OCI-LY7 (cell line): ENCODE measurements around the gene CUX1. TPM values are rescaled to one million over a fixed set of nuclear protein-coding genes. Genes with fewer than 3 reads are reported as not detected.

Source experiments
- BruUV-seq: library from RNA; stranded (reverse); fragments of 400-500 nt; replicated peaks from 2 replicates; lab custom pipeline; 2021; lab: Mats Ljungman, UMichigan
- CTCF ChIA-PET: fragments of 300-600 bp; sonication (Branson Sonifier 250); formaldehyde crosslinking; loops from one replicate; lab custom pipeline; 2022; ENCODE audit warnings: antibody characterized with exemption; ENCODE audit not compliant: unreplicated experiment; lab: Charles Lee
- POLR2A ChIA-PET: fragments of 300-600 bp; sonication (Branson Sonifier 250); formaldehyde crosslinking; loops from one replicate; lab custom pipeline; 2022; ENCODE audit warnings: antibody characterized with exemption; lab: Charles Lee
- DNase-seq: peaks from one replicate; pipeline ENCODE4 v3.0.0-alpha.2; 2015; ENCODE audit warnings: low spot score
- H2AFZ ChIP-seq: fragments of 200-600 bp; sonication (generic), shearing (Covaris generic); 2 replicates; pipeline ENCODE4 v1.6.1; 2014; ENCODE audit warnings: mild to moderate bottlenecking, antibody characterized with exemption, low read length, moderate library complexity
- H3K27ac ChIP-seq: fragments of 200-600 bp; sonication (generic); 2 replicates; pipeline ENCODE4 v1.5.1; 2014; ENCODE audit warnings: mixed run types, low read depth, mild to moderate bottlenecking, moderate library complexity, low read length, inconsistent platforms; ENCODE audit not compliant: poor library complexity, severe bottlenecking
- H3K36me3 ChIP-seq: fragments of 200-600 bp; sonication (generic); 2 replicates; pipeline ENCODE4 v1.6.1; 2014; ENCODE audit warnings: mild to moderate bottlenecking, antibody characterized with exemption, low read length, moderate library complexity, mixed read lengths; ENCODE audit not compliant: insufficient read depth
- H3K4me1 ChIP-seq: fragments of 200-600 bp; sonication (generic); 2 replicates; pipeline ENCODE4 v1.5.1; 2014; ENCODE audit warnings: mild to moderate bottlenecking, low read length; ENCODE audit not compliant: insufficient read depth, poor library complexity, severe bottlenecking
- H3K4me2 ChIP-seq: fragments of 200-600 bp; sonication (generic); 2 replicates; pipeline ENCODE4 v1.6.1; 2014; ENCODE audit warnings: mild to moderate bottlenecking, low read length
- H3K4me3 ChIP-seq: fragments of 200-600 bp; sonication (generic); 2 replicates; pipeline ENCODE4 v1.5.1; 2014; ENCODE audit warnings: mild to moderate bottlenecking, low read depth, low read length; ENCODE audit not compliant: poor library complexity, severe bottlenecking
- H3K79me2 ChIP-seq: fragments of 200-600 bp; sonication (generic); 2 replicates; pipeline ENCODE4 v1.6.1; 2016; ENCODE audit warnings: low read depth, mild to moderate bottlenecking, low read length, moderate library complexity, mixed read lengths; ENCODE audit not compliant: insufficient read depth
- H3K9me2 ChIP-seq: fragments of 200-600 bp; sonication (generic); 2 replicates; pipeline ENCODE4 v1.6.1; 2016; ENCODE audit warnings: mild to moderate bottlenecking, low read length, mixed read lengths; ENCODE audit not compliant: insufficient read depth
- H3K9me3 ChIP-seq: fragments of 200-600 bp; sonication (generic); 2 replicates; pipeline ENCODE4 v1.6.1; 2014; ENCODE audit warnings: mild to moderate bottlenecking, mixed run types, low read length, mixed read lengths
- H4K20me1 ChIP-seq: fragments of 200-600 bp; sonication (generic); 2 replicates; pipeline ENCODE4 v1.6.1; 2014; ENCODE audit warnings: mild to moderate bottlenecking, antibody characterized with exemption, low read length, moderate library complexity, mixed read lengths; ENCODE audit not compliant: insufficient read depth
- CTCF ChIP-seq: fragments of 200-600 bp; sonication (generic); conservative IDR thresholded peaks from 2 replicates; pipeline ENCODE4 v1.5.1; 2014; ENCODE audit warnings: mild to moderate bottlenecking, antibody characterized with exemption, low read length, moderate library complexity, mixed read lengths
- EZH2phosphoT487 ChIP-seq: fragments of 200-600 bp; sonication (generic); IDR thresholded peaks from 2 replicates; pipeline ENCODE4 v1.6.1; 2018; ENCODE audit warnings: low read depth, borderline replicate concordance, mild to moderate bottlenecking, mixed run types, antibody characterized with exemption, low read length, moderate library complexity, mixed read lengths
- intact Hi-C: fragments of 100-400 bp; cut with micrococcal nuclease; formaldehyde crosslinking; loops from one replicate; pipeline ENCODE4 v1.10.0; 2022; ENCODE audit not compliant: unreplicated experiment
- total RNA-seq, 2 experiments: library from RNA; depleted of rRNA in 1 of 2; stranded (reverse); fragments of >200 nt in 1 of 2; shearing (Covaris generic) in 1 of 2; gene quantifications; 2 replicates each; pipeline ENCODE4 v1.2.3, GENCODE V29; 2014 to 2022

CUX1 gene
- total RNA-seq, 2 experiments from 2014 or later = 143 to 199 TPM

GRCh38 chr7:102156867-102157266 is 339.4 kb downstream of the CUX1 start:
- no peak overlapping the region for H2AFZ ChIP-seq
- H3K9me3 ChIP-seq = no peaks in the 10 kb centered on the region
- H3K27ac ChIP-seq = no peak overlapping the region
- H3K9me2 ChIP-seq = no peaks in the 10 kb centered on the region
- no peak overlapping the region for H3K4me3 ChIP-seq
- no peaks in the 10 kb centered on the region for H3K79me2 ChIP-seq
- ChIA-PET POLR2A (no interaction called here), CTCF (no interaction called here)
- intact Hi-C loops = no loop called here
- H3K4me2 ChIP-seq = no peak overlapping the region
- H4K20me1 ChIP-seq = no peaks in the 10 kb centered on the region
- DNase-seq = no peak
- TF ChIP-seq CTCF (no peak), EZH2phosphoT487 (no peak)
- peaks cover 87% of the 10 kb centered on the region for H3K36me3 ChIP-seq
- no peaks in the 10 kb centered on the region for H3K4me1 ChIP-seq
- no TSS peak for BruUV-seq

- CTCF ChIA-PET = no interaction called here
- TF ChIP-seq EZH2phosphoT487 (no peak), CTCF (no peak)
- no peaks in the 10 kb centered on the region for H3K4me1 ChIP-seq
- no peaks in the 10 kb centered on the region for H4K20me1 ChIP-seq
- BruUV-seq = no TSS peak
- no peak overlapping the region for H3K4me2 ChIP-seq
- no peaks in the 10 kb centered on the region for H3K79me2 ChIP-seq
- H2AFZ ChIP-seq = no peak overlapping the region
- H3K36me3 ChIP-seq = peaks cover 91% of the 10 kb centered on the region
- no peaks in the 10 kb centered on the region for H3K9me2 ChIP-seq
- no peak overlapping the region for H3K4me3 ChIP-seq
- no peak for DNase-seq
- POLR2A ChIA-PET = interaction anchor here (0.6 to 0.7 kb wide), 3 partner anchors 20 to 73 kb away, joined by 3 to 5 read pairs (median 5); no protein-coding TSS in a partner anchor
- no peaks in the 10 kb centered on the region for H3K9me3 ChIP-seq
- no peak overlapping the region for H3K27ac ChIP-seq
- intact Hi-C loops = no loop called here
Measured at GRCh38 chr7:102165136-102165535, 347.7 kb downstream of the CUX1 start.

- Histone ChIP-seq H3K79me2 (no peaks in the 10 kb centered on the region), H3K36me3 (peaks cover 92% of the 10 kb centered on the region), H3K4me1 (no peaks in the 10 kb centered on the region), H3K4me2 (no peak overlapping the region), H3K9me2 (no peaks in the 10 kb centered on the region), H2AFZ (no peak overlapping the region), H3K4me3 (no peak overlapping the region), H4K20me1 (no peaks in the 10 kb centered on the region), H3K27ac (no peak overlapping the region), H3K9me3 (no peaks in the 10 kb centered on the region)
- TF ChIP-seq CTCF (no peak), EZH2phosphoT487 (no peak)
- ChIA-PET POLR2A (interaction anchor here (0.6 kb wide), 1 partner anchor 75 kb away, joined by 3 read pairs; no protein-coding TSS in a partner anchor), CTCF (no interaction called here)
- DNase-seq = no peak
- intact Hi-C loops = no loop called here
- BruUV-seq = no TSS peak
Measured at GRCh38 chr7:102167254-102167653, 349.8 kb downstream of the CUX1 start.
